H1 (cell line): Measurements from ENCODE around the gene RGS21. TPM values are rescaled to one million over a fixed set of nuclear protein-coding genes. Genes with fewer than 3 reads are reported as not detected.

Experiments used
- CBX8 ChIP-seq: fragments of 300-800, 300-1000 bp; sonication (generic); IDR thresholded peaks from 2 replicates; pipeline ENCODE4 v1.7.1; 2016; ENCODE audit warnings: low read depth, low read length, borderline replicate concordance
- CHD2 ChIP-seq: IDR thresholded peaks from 2 replicates; pipeline ENCODE4 v1.6.1; 2012; ENCODE audit warnings: low read length, improper control_type of control experiment
- EGR1 ChIP-seq: IDR thresholded peaks from 2 replicates; pipeline ENCODE4 v1.6.1; 2011; ENCODE audit warnings: low read depth, low read length, borderline replicate concordance
- TCF12 ChIP-seq: IDR thresholded peaks from 2 replicates; pipeline ENCODE4 v1.6.1; 2011; ENCODE audit warnings: low read depth, mild to moderate bottlenecking, low read length
- polyA plus RNA-seq, 7 experiments: library from polyadenylated mRNA; depleted of rRNA in 3 of 7; stranded (reverse) in 5 of 7; unstranded in 2 of 7; fragments of >200 nt in 5 of 7; fragments of 200-250 nt in 2 of 7; gene quantifications; 1 replicate in 5 of 7; 2 replicates in 1 of 7; 4 replicates in 1 of 7; pipeline versions ENCODE4 v1.2.1 to v1.2.3, GENCODE V29; 2011 to 2013; ENCODE audit warnings: missing spikeins in 2 of 7, mixed read lengths in 2 of 7
- total RNA-seq: library from RNA; stranded (reverse); fragmentation: NEBNext Ultra II Directional; extraction: Animal tissue kit (Norgen Biotek cat#: 25700); gene quantifications from 2 replicates; pipeline ENCODE4 v1.2.1, GENCODE V29; 2021
- TF ChIP-seq, protein P1 (sequence below): fragments of 300-600 bp; sonication (generic); IDR thresholded peaks from 2 replicates; pipeline ENCODE4 v1.7.1; 2012; ENCODE audit warnings: low read length, moderate library complexity, mild to moderate bottlenecking, inconsistent platforms; ENCODE audit not compliant: insufficient replicate concordance
- TF ChIP-seq, protein P2 (sequence below), 3 experiments: IDR thresholded peaks; 1 replicate in 2 of 3; 2 replicates in 1 of 3; pipeline versions ENCODE4 v1.5.1 to v1.6.1; 2011; ENCODE audit warnings: low read length in 3 of 3, mild to moderate bottlenecking in 3 of 3, inconsistent platforms in 2 of 3, low read depth in 1 of 3, moderate library complexity in 1 of 3; ENCODE audit not compliant: insufficient read depth in 1 of 3; ENCODE audit errors: control extremely low read depth in 1 of 3

Gene RGS21
- total and polyA plus RNA-seq, 2 of the 8 experiments (the other 6 are each of a cell fraction or from before 2014, with no cell fraction given), result not detected

DNA sequence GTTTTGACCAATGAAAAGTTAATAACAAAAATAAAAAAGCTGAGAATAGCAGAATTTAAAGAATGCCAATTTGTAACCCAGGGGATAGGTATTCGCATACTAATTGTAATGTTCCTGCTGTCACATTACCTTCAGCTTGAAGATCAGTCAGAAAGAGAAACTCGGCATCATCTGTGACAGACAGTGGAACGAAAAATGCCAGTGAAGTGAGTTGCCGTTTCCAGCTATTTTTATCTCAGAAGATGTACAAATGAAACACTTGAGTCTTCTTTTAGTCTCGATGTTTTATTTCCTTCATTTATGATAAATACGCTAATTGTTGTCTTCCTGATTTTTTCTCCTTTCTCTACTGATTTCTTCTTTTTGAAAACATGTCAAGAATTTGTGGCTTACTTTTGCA is 26.1 kb downstream of the RGS21 start (continued):
- TF ChIP-seq, protein P1, sequence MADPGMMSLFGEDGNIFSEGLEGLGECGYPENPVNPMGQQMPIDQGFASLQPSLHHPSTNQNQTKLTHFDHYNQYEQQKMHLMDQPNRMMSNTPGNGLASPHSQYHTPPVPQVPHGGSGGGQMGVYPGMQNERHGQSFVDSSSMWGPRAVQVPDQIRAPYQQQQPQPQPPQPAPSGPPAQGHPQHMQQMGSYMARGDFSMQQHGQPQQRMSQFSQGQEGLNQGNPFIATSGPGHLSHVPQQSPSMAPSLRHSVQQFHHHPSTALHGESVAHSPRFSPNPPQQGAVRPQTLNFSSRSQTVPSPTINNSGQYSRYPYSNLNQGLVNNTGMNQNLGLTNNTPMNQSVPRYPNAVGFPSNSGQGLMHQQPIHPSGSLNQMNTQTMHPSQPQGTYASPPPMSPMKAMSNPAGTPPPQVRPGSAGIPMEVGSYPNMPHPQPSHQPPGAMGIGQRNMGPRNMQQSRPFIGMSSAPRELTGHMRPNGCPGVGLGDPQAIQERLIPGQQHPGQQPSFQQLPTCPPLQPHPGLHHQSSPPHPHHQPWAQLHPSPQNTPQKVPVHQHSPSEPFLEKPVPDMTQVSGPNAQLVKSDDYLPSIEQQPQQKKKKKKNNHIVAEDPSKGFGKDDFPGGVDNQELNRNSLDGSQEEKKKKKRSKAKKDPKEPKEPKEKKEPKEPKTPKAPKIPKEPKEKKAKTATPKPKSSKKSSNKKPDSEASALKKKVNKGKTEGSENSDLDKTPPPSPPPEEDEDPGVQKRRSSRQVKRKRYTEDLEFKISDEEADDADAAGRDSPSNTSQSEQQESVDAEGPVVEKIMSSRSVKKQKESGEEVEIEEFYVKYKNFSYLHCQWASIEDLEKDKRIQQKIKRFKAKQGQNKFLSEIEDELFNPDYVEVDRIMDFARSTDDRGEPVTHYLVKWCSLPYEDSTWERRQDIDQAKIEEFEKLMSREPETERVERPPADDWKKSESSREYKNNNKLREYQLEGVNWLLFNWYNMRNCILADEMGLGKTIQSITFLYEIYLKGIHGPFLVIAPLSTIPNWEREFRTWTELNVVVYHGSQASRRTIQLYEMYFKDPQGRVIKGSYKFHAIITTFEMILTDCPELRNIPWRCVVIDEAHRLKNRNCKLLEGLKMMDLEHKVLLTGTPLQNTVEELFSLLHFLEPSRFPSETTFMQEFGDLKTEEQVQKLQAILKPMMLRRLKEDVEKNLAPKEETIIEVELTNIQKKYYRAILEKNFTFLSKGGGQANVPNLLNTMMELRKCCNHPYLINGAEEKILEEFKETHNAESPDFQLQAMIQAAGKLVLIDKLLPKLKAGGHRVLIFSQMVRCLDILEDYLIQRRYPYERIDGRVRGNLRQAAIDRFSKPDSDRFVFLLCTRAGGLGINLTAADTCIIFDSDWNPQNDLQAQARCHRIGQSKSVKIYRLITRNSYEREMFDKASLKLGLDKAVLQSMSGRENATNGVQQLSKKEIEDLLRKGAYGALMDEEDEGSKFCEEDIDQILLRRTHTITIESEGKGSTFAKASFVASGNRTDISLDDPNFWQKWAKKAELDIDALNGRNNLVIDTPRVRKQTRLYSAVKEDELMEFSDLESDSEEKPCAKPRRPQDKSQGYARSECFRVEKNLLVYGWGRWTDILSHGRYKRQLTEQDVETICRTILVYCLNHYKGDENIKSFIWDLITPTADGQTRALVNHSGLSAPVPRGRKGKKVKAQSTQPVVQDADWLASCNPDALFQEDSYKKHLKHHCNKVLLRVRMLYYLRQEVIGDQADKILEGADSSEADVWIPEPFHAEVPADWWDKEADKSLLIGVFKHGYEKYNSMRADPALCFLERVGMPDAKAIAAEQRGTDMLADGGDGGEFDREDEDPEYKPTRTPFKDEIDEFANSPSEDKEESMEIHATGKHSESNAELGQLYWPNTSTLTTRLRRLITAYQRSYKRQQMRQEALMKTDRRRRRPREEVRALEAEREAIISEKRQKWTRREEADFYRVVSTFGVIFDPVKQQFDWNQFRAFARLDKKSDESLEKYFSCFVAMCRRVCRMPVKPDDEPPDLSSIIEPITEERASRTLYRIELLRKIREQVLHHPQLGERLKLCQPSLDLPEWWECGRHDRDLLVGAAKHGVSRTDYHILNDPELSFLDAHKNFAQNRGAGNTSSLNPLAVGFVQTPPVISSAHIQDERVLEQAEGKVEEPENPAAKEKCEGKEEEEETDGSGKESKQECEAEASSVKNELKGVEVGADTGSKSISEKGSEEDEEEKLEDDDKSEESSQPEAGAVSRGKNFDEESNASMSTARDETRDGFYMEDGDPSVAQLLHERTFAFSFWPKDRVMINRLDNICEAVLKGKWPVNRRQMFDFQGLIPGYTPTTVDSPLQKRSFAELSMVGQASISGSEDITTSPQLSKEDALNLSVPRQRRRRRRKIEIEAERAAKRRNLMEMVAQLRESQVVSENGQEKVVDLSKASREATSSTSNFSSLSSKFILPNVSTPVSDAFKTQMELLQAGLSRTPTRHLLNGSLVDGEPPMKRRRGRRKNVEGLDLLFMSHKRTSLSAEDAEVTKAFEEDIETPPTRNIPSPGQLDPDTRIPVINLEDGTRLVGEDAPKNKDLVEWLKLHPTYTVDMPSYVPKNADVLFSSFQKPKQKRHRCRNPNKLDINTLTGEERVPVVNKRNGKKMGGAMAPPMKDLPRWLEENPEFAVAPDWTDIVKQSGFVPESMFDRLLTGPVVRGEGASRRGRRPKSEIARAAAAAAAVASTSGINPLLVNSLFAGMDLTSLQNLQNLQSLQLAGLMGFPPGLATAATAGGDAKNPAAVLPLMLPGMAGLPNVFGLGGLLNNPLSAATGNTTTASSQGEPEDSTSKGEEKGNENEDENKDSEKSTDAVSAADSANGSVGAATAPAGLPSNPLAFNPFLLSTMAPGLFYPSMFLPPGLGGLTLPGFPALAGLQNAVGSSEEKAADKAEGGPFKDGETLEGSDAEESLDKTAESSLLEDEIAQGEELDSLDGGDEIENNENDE, result no peak
- TF ChIP-seq TCF12 (no peak), CBX8 (no peak), CHD2 (no peak), EGR1 (no peak)
- TF ChIP-seq, protein P2, sequence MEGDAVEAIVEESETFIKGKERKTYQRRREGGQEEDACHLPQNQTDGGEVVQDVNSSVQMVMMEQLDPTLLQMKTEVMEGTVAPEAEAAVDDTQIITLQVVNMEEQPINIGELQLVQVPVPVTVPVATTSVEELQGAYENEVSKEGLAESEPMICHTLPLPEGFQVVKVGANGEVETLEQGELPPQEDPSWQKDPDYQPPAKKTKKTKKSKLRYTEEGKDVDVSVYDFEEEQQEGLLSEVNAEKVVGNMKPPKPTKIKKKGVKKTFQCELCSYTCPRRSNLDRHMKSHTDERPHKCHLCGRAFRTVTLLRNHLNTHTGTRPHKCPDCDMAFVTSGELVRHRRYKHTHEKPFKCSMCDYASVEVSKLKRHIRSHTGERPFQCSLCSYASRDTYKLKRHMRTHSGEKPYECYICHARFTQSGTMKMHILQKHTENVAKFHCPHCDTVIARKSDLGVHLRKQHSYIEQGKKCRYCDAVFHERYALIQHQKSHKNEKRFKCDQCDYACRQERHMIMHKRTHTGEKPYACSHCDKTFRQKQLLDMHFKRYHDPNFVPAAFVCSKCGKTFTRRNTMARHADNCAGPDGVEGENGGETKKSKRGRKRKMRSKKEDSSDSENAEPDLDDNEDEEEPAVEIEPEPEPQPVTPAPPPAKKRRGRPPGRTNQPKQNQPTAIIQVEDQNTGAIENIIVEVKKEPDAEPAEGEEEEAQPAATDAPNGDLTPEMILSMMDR (IDR thresholded peaks at IDR 0.05; ENCODE audit: control extremely low read depth in 1 of 3, insufficient read depth in 1 of 3, low read depth in 1 of 3, low read length in 3 of 3), result no peak
- TF ChIP-seq, all 59 proteins: peak for 0
